C4-2B (cell line): Measurements from ENCODE around the gene RPH3AL.

Experiments
- ZFX ChIP-seq: fragments of 450-650 bp; IDR thresholded peaks from 2 replicates; pipeline ENCODE4 v1.6.1; 2017
- TF ChIP-seq, protein P1 (sequence below): fragments of 450-650 bp; conservative IDR thresholded peaks from 2 replicates; pipeline ENCODE4 v1.5.1; 2017; ENCODE audit warnings: mild to moderate bottlenecking

DNA sequence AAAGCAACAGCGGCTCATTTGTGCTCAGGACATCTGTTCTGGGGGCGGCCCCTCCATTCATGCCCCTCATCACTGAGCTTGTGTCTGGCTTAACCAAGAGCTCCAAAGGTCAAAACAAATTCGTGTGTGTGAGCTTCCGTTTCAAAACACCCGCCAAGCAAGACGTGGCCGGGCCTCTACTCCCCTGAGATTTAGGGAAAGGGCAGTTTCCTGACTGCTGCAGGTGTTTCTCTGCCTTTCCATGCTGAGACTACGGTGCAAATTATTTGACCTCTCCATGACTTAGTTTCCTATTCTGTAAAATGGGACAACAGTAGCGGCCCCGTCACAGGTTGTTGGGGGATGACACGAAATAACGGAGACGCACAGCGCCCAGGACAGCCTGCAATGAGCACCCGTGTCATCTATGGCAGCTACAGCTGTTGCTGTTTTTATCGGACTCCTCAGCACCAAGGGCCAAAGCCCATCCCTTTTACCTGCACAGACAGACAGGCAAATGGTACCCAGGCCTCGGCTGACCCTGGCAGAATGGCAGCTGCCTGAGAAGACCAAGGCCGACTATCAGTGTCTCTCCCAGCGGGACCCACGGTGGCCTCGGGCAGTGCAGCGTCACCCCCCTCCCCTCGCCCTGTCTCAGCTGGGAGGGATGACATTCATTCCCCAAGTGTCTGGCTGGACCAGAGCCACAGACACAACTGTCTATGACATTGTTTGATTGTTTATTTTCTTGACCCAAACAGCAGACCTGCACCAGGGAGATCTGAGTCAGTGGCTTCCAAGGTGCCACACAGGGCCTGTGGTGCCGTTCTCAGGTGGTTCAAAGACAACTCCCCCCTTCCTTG lies 120.4 kb downstream of the RPH3AL start:
- TF ChIP-seq, protein P1, sequence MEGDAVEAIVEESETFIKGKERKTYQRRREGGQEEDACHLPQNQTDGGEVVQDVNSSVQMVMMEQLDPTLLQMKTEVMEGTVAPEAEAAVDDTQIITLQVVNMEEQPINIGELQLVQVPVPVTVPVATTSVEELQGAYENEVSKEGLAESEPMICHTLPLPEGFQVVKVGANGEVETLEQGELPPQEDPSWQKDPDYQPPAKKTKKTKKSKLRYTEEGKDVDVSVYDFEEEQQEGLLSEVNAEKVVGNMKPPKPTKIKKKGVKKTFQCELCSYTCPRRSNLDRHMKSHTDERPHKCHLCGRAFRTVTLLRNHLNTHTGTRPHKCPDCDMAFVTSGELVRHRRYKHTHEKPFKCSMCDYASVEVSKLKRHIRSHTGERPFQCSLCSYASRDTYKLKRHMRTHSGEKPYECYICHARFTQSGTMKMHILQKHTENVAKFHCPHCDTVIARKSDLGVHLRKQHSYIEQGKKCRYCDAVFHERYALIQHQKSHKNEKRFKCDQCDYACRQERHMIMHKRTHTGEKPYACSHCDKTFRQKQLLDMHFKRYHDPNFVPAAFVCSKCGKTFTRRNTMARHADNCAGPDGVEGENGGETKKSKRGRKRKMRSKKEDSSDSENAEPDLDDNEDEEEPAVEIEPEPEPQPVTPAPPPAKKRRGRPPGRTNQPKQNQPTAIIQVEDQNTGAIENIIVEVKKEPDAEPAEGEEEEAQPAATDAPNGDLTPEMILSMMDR = no peak
- no peak for TF ChIP-seq ZFX
